ENCODE data around the gene DGKI.

DGKI gene

DNA sequence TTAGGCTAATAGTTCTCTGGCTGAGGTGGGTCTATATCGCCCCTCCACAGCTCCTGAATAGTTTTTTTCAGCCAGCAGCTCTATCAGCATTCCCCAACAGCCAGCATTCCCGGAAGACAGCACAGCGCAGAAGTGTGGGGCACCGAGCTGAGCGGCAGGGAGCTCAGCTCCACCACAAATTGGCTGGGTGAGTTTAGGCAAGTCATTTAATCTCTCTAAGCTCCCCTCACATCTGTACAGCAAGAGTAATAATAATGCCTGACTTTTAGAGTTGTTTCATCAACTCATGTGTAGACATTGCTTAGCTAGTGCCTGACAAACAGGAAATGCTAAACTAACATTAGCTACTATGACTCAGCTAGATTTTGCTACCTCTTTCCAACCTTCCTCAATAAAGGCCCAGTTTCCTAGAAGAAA is 255.3 kb downstream of the DGKI start:
- no peak for DNase-seq (ENCODE audit: low spot score)

GRCh38 chr7:137590756-137591305 is 255.9 kb downstream of the DGKI start:
- DNase-seq (ENCODE audit: low spot score) = no peak

DNA sequence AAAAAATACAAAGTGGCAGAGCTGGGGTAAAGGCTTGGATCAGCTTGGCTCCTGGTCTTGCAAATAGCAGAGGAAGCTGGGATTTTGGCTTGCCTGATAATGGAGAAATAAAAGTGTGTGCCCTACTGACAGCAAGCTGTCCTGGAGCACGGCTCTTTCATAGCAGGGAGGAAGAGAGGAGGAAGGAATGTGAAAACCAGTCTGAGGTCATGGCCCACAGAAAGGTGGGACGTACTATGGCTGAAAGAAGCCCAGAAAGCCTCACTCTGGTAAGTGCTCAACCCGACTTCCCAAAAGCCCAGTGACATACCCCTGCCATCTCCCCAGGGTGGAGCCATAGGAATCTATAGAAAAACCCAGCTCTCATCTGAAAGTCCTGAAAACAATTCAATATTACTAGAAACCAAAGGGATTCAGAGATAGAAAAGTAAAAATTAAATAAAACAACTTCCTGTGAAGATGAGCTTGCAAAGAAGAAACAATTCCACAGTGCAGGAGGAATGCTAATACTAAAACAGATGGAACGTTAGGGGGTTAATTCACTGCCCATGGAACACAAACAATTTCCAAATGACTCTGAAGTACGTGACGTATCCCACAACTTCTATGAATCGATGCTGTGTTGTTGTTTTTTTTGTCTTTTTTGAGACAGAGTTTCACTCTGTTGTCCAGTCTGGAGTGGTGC is 256.6 kb downstream of the DGKI start:
- DNase-seq (ENCODE audit: low spot score) = no peak

DNA sequence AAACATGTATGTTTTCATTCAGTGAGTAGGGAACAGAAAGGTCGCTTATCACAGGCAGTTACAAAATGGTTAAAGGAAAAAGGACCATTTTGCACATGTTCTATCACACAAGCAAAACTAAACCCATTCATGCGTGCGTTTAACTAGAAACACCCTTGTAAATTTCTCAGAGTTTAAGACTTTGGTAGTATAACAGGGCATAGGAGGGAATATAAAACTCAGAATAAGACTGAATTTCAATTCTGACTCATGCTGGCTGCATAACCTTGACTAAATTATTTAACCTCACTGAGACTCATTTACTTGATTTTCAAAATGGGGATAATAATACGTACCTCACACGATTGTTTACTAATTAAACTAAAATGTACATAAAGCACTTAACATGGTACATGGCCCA is 259.4 kb downstream of the DGKI start:
- no peak for DNase-seq (ENCODE audit: low spot score)

DNA sequence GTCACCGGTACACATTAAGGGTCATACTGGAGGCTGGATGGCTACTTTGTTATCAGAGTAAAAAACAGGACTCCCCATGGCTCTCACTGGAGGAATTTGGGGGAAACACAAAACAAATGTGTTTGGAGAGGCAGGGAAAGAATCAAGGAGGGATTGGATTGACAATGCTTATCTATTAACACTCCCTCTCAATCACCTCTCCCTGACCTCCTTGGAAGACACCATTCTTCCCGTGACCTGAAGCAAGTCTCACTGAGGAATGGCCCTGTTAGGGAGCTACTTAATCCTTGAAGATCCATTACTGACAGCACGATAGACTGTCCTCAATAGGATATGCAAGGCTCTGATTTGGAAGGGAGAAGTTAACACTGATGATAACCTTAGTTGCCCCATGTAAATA is 261.2 kb downstream of the DGKI start:
- no peak for DNase-seq (ENCODE audit: low spot score)

DNA sequence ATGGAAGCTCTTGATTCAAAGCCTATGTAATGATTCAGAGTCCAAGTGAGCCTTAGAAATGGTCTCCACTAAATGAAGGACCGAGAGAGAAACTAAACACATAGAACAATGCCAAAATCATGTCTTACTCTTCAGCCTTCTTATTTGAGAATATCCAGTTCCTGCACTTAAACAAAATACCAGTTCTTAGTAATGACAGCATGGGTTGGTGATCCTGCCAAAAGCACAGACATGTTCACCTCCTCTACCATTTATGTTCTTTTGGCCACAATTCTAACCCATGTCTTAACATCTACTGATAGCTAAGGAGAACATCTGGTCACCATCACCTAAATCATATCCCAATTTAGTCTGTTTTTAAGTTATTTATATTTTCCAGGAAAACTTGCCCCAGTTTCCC is 263.6 kb downstream of the DGKI start:
- DNase-seq (ENCODE audit: low spot score) = no peak

DNA sequence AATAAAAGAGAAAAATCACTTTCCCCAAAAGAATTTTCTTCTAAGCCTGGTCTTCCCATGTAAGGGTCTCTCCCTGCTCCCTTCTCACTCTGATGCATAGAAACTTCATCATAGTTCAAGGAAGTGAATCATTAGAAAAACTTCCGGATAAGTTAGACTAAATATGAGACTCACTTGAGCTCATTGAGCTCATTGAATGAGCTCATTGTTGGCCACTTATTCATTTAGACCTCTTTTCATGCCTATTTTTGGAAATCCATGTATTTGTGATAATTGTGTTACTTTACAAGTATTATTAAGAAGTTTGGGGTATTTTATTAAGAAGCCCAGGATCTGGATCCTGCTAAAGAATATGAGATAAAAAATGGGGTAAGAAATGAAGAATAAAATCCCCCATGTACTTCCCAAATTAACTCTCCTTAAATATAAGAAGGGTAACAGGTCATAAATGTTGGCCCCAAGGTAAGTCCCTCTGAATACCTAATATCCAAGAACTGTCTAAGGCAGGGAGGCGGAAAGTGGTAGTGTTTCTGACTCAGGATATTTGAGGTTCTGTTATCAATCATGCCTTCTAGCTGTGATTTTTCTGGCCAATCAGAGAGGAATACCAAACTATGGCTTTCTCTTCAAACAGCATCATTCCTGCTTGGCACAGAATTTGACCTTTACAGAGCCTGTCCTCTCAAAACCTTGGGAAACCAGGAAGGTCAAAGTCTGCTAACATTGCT is 266.7 kb downstream of the DGKI start:
- no peak for DNase-seq (ENCODE audit: low spot score)

- DNase-seq (ENCODE audit: low spot score) = no peak
These were observed 268.2 kb downstream of the DGKI start for GRCh38 chr7:137578541-137578940.

DNA sequence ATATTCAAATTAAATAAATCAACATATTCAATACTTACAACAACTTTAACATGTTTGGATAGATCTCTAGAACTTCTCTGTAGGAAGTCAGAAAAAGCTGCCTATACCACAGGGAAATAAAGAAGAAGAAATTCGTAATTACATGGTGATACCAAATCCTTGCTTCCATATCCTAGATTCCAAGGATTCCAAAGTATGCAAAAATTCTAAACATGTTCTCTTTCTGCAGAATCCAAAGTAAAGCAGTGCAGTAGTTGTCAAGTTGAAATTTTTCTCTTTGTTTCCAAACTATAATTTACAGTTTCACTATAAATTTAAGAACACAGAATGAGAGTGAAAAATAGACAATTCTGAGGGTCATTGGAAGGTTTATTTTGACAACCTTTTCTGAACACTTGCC is 269.6 kb downstream of the DGKI start:
- no peak for DNase-seq (ENCODE audit: low spot score)

- DNase-seq (ENCODE audit: low spot score) = no peak
These were observed 270.3 kb downstream of the DGKI start for GRCh38 chr7:137576481-137576880.

DNA sequence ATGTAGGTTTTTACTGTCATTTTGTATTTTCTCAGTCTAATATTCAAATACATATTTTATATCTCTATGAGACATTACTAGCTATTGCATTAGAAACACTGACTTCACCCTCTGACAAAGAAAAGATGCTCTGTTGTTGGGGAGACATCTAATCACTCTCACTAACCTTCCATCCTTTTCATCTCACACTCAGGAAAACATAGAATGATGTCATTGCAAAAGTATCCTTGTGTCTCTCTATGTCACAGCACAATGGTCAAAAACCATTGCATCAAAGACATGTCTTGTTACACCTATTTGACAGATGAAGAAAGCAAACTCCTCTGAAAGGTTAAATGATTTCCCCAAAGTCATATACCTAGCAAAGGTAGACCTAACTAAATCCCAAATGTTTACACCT is 272.0 kb downstream of the DGKI start:
- no peak for DNase-seq (ENCODE audit: low spot score)

- DNase-seq (ENCODE audit: low spot score) = no peak
These were observed 274.6 kb downstream of the DGKI start for GRCh38 chr7:137572056-137572784.

GRCh38 chr7:137564677-137565076 is 282.1 kb downstream of the DGKI start:
- no peak for DNase-seq (ENCODE audit: low spot score)

DNA sequence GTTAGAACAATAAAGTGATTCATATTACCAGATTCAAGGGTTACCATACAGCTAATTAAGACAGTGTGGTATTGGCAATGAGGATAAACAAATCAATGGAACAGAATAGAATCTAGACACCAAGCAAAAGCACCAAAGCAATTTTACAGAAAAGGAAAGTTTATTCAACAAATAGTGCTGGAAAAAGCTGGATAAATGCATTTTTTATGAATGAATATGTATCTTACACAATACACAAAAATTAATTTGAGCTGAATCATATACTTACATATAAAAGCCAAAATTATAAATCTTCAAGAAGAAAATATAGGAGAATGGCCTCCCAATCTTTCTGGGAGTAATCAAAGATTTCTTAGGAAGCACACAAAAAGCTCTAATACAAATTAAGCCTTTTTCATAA is 282.8 kb downstream of the DGKI start:
- no peak for DNase-seq (ENCODE audit: low spot score)

GRCh38 chr7:137547485-137547884 is 299.3 kb downstream of the DGKI start:
- DNase-seq (ENCODE audit: low spot score) = no peak

GRCh38 chr7:137546671-137547070 is 300.1 kb downstream of the DGKI start:
- no peak for DNase-seq (ENCODE audit: low spot score)

GRCh38 chr7:137546009-137546408 is 300.8 kb downstream of the DGKI start:
- DNase-seq (ENCODE audit: low spot score) = no peak

DNA sequence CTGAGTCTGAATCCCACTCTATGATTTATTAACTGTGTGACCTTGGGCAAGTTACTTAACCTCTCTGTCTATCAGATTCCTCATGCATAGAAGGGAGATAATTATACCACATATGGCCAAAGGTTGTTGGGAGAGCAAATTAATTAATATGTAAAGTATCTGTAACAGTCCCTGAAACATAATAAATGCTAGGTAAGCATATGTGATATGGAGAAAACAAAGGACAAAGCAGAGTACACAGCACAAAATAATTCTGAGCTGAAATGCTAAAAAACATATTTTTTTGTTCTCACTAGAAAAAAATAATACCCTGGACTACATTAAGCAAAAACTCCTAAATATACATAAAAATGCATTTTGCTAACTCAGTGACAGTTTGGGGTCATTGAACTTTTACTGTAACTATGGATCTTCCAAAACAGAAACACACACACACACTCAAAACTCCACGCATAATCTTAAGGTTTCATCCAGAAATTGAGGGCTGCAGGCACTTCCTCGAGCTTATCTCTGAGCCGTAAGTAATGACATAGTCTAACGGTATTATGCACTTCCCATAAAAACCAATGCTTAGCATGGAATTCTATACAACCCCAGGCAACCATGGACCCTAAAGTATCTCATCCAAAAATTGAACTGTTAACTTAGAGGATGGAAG is 301.6 kb downstream of the DGKI start:
- DNase-seq (ENCODE audit: low spot score) = no peak

GRCh38 chr7:137544453-137545058 is 302.2 kb downstream of the DGKI start:
- no peak for DNase-seq (ENCODE audit: low spot score)

- no peak for DNase-seq (ENCODE audit: low spot score)
These were observed 307.6 kb downstream of the DGKI start for GRCh38 chr7:137539111-137539715.

DNA sequence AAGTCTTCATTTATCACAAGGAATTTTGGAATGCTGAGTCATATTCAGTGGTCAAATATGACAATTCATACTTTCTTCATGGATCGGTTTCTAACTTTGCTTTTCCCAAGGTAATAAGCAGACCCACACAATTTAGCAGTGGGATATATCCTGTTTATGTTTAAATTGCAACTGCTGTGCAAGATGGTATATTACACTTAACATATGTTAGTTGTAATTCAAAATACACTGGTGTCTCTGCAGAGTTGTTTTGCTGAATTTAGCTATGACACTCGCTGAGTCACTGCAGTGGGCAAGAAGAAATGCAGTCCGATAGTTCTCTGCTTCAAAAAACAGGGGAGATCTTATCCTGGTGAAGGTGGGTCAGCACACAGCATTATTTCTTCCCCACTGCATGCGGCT is 308.4 kb downstream of the DGKI start:
- no peak for DNase-seq (ENCODE audit: low spot score)

GRCh38 chr7:137535579-137535978 is 311.2 kb downstream of the DGKI start:
- no peak for DNase-seq (ENCODE audit: low spot score)
